ENCODE measurements around the gene NUP43.
"Not testable (repeated sequence)": the region's sequence is repeated elsewhere in the genome, so short reads cannot be mapped to it uniquely, and the experiment has no call there.

Gene NUP43

GRCh38 chr6:149745252-149745651, 1.1 kb downstream of the NUP43 start:
- DNase-seq: not testable (repeated sequence)

GRCh38 chr6:149734915-149735314, 11.4 kb downstream of the NUP43 start:
- no peak for DNase-seq

- DNase-seq: no peak
These were observed 13.1 kb downstream of the NUP43 start for GRCh38 chr6:149733089-149733720.

GRCh38 chr6:149729824-149730223, 16.5 kb downstream of the NUP43 start:
- DNase-seq: no peak

- DNase-seq: no peak
These were observed 17.7 kb downstream of the NUP43 start for GRCh38 chr6:149728499-149729234.

GRCh38 chr6:149727793-149728498, 18.4 kb downstream of the NUP43 start:
- no peak for DNase-seq

- no peak for DNase-seq
These were observed 20.5 kb downstream of the NUP43 start for GRCh38 chr6:149725785-149726184.

GRCh38 chr6:149723771-149724417, 22.4 kb downstream of the NUP43 start:
- DNase-seq: no peak

- no peak for DNase-seq
These were observed 23.1 kb downstream of the NUP43 start for GRCh38 chr6:149723262-149723661.

- no peak for DNase-seq
These were observed 26.8 kb downstream of the NUP43 start for GRCh38 chr6:149719531-149719930.

- peak; percentile 91 for DNase-seq
These were observed 28.5 kb downstream of the NUP43 start, which contains the start of gene LATS1 for GRCh38 chr6:149717588-149718458. Gene LATS1 (minus strand): TSS chr6:149718101. CDS start chr6:149702126, 15,975 bp downstream.

GRCh38 chr6:149717255-149717587, 29.1 kb downstream of the NUP43 start:
- DNase-seq: no peak

GRCh38 chr6:149716181-149716963, 30.0 kb downstream of the NUP43 start:
- DNase-seq: no peak

GRCh38 chr6:149714442-149714841, 31.9 kb downstream of the NUP43 start:
- DNase-seq: no peak

GRCh38 chr6:149711711-149712110, 34.6 kb downstream of the NUP43 start:
- no peak for DNase-seq

- DNase-seq: no peak
These were observed 44.6 kb downstream of the NUP43 start for GRCh38 chr6:149701714-149702113.

GRCh38 chr6:149699150-149699549, 47.2 kb downstream of the NUP43 start:
- no peak for DNase-seq

- DNase-seq: no peak
These were observed 48.2 kb downstream of the NUP43 start for GRCh38 chr6:149698175-149698574.

GRCh38 chr6:149696901-149697300, 49.4 kb downstream of the NUP43 start:
- no peak for DNase-seq

- DNase-seq: no peak
These were observed 51.4 kb downstream of the NUP43 start for GRCh38 chr6:149694921-149695320.

GRCh38 chr6:149691201-149691600, 55.1 kb downstream of the NUP43 start:
- no peak for DNase-seq

GRCh38 chr6:149686230-149686629, 60.1 kb downstream of the NUP43 start:
- DNase-seq: no peak
